DOHH2 (cell line): Measurements from ENCODE around the gene AP1AR.

ENCODE experiments used
- H3F3A ChIP-seq: fragments of 200-600 bp; sonication (generic), shearing (Covaris generic); 2 replicates; pipeline ENCODE4 v1.6.0; 2016; ENCODE audit warnings: antibody characterized with exemption, mild to moderate bottlenecking; ENCODE audit not compliant: control insufficient read depth, insufficient read depth
- H3K27ac ChIP-seq: fragments of 200-600 bp; sonication (generic); 2 replicates; pipeline ENCODE4 v1.5.1; 2014; ENCODE audit warnings: low read depth, mild to moderate bottlenecking, low read length, moderate library complexity
- H3K27me3 ChIP-seq: fragments of 200-600 bp; sonication (generic); 2 replicates; pipeline ENCODE4 v1.6.1; 2014; ENCODE audit warnings: mild to moderate bottlenecking, low read length, mixed read lengths; ENCODE audit not compliant: control insufficient read depth
- H3K36me3 ChIP-seq: fragments of 200-600 bp; sonication (generic); 2 replicates; pipeline ENCODE4 v1.6.1; 2014; ENCODE audit warnings: mild to moderate bottlenecking, low read length, moderate library complexity, mixed read lengths; ENCODE audit not compliant: control insufficient read depth
- H3K4me1 ChIP-seq: fragments of 200-600 bp; sonication (generic); 2 replicates; pipeline ENCODE4 v1.6.1; 2014; ENCODE audit warnings: mild to moderate bottlenecking, low read length, mixed read lengths; ENCODE audit not compliant: control insufficient read depth
- H3K4me2 ChIP-seq: fragments of 200-600 bp; sonication (generic); 2 replicates; pipeline ENCODE4 v1.6.0; 2014; ENCODE audit warnings: mild to moderate bottlenecking, low read length, moderate library complexity
- H3K4me3 ChIP-seq: fragments of 200-600 bp; sonication (generic); 2 replicates; pipeline ENCODE4 v1.5.1; 2014; ENCODE audit warnings: mild to moderate bottlenecking, low read length, mixed read lengths
- H3K79me2 ChIP-seq: fragments of 200-600 bp; sonication (generic); 2 replicates; pipeline ENCODE4 v1.6.1; 2014; ENCODE audit warnings: mild to moderate bottlenecking, low read length, mixed read lengths; ENCODE audit not compliant: control insufficient read depth
- H3K9me2 ChIP-seq: fragments of 200-600 bp; sonication (generic); replicated peaks from 2 replicates; pipeline ENCODE4 v1.6.1; 2014; ENCODE audit warnings: mild to moderate bottlenecking, low read length, mixed read lengths; ENCODE audit not compliant: control insufficient read depth
- H3K9me3 ChIP-seq: fragments of 200-600 bp; sonication (generic); 2 replicates; pipeline ENCODE4 v1.6.1; 2014; ENCODE audit warnings: antibody characterized with exemption, low read length, mixed read lengths; ENCODE audit not compliant: control insufficient read depth, insufficient read depth
- H4K20me1 ChIP-seq: fragments of 200-600 bp; sonication (generic); 2 replicates; pipeline ENCODE4 v1.6.0; 2014; ENCODE audit warnings: low read depth, mild to moderate bottlenecking, antibody characterized with exemption, low read length, moderate library complexity; ENCODE audit not compliant: control insufficient read depth, insufficient read depth
- EZH2phosphoT487 ChIP-seq: fragments of 200-600 bp; sonication (generic); IDR thresholded peaks from 2 replicates; pipeline ENCODE4 v1.6.1; 2017; ENCODE audit warnings: borderline replicate concordance, mild to moderate bottlenecking, antibody characterized with exemption, low read length, moderate library complexity, mixed read lengths
- TF ChIP-seq, protein P1 (sequence below): fragments of 200-600 bp; sonication (generic); IDR thresholded peaks from one replicate; pipeline ENCODE4 v1.5.1; 2014; ENCODE audit warnings: antibody characterized with exemption, mild to moderate bottlenecking, low read depth, low read length; ENCODE audit not compliant: poor library complexity, severe bottlenecking

The AP1AR gene, protein sequence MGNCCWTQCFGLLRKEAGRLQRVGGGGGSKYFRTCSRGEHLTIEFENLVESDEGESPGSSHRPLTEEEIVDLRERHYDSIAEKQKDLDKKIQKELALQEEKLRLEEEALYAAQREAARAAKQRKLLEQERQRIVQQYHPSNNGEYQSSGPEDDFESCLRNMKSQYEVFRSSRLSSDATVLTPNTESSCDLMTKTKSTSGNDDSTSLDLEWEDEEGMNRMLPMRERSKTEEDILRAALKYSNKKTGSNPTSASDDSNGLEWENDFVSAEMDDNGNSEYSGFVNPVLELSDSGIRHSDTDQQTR

DNA sequence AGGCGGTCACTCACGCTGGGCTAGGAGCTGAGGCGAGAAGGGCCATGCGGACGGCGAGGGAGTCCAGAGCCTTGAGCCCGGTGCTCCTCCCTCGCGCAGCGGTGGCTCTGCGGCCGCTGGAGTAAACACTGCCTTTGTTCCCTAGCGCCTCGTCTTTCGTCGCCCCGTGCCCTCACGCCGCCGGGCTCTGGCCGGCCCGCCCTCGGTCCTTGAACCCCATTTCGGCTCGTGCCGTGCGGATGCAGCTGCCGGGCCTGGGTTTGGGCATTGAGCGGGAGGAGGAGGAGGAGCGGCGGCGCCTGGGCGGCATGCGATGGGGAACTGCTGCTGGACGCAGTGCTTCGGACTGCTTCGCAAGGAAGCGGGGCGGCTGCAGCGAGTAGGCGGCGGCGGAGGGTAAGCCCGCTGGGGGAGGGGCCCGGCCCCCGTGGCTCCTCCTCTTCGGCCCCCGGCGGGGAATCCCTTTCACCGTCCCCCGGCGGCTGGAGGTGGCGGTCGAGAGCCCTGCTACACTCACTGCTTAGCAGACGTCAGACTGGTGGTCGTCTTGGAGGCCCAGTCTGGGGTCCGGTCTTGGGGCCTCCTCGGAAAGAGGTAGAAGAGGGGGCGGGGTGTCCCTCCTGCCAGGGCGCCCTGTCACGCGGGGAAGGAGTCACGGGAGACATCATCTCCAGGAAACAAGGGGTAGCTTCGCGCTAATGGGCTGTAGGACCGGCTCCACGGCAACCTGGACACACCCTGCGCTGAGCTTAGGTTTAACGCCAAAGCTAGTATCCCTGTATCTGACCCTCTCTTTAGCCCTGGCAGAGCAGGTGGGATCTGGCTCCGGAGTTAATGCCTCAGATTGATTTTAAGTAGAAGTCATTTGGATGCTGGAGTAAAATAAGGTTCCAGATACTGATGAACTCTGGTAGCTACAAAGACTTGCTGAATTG lies at the start of gene AP1AR:
Gene AP1AR (plus strand): TSS at position 9 of the 935 bp plus-strand sequence. CDS start 305 bp downstream, at position 314.
- Histone ChIP-seq H3K79me2 (peaks cover 60% of the 10 kb centered on the region), H4K20me1 (no peaks in the 10 kb centered on the region), H3K36me3 (no peaks in the 10 kb centered on the region; the same call in 1 of the 2 replicates), H3K4me1 (peaks cover 33% of the 10 kb centered on the region), H3K9me2 (no peaks in the 10 kb centered on the region), H3K4me2 (peak within 1 kb of the TSS; percentile 84), H3K4me3 (peak within 1 kb of the TSS; percentile 91), H3K9me3 (no peaks in the 10 kb centered on the region), H3F3A (peaks cover 6% of the 10 kb centered on the region), H3K27me3 (no peaks in the 10 kb centered on the region), H3K27ac (peak within 1 kb of the TSS; percentile 89)
- TF ChIP-seq EZH2phosphoT487, result no peak
- TF ChIP-seq, protein P1, sequence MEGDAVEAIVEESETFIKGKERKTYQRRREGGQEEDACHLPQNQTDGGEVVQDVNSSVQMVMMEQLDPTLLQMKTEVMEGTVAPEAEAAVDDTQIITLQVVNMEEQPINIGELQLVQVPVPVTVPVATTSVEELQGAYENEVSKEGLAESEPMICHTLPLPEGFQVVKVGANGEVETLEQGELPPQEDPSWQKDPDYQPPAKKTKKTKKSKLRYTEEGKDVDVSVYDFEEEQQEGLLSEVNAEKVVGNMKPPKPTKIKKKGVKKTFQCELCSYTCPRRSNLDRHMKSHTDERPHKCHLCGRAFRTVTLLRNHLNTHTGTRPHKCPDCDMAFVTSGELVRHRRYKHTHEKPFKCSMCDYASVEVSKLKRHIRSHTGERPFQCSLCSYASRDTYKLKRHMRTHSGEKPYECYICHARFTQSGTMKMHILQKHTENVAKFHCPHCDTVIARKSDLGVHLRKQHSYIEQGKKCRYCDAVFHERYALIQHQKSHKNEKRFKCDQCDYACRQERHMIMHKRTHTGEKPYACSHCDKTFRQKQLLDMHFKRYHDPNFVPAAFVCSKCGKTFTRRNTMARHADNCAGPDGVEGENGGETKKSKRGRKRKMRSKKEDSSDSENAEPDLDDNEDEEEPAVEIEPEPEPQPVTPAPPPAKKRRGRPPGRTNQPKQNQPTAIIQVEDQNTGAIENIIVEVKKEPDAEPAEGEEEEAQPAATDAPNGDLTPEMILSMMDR, result peak; percentile 63

DNA sequence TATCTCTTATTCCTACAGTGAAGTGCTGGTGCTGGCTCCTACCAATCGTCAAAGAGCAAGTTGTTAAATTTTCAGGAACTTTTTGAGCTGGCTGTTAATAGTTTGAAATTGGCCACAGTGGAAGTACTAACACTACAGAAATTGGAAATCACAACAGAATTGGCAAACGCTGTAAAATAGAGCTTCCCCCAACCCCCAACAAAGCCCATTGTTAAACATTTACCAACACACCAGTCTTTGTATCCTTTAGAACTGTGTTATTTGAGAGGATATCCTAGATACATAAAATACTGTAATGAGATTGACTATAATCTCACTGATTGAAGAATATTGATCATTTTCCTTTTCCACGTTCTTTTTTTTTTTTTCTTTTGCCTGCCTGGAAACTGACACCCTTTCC lies 49.0 kb upstream of the AP1AR start:
- Histone ChIP-seq H3K79me2 (peaks cover 42% of the 10 kb centered on the region), H4K20me1 (no peaks in the 10 kb centered on the region), H3K9me3 (no peaks in the 10 kb centered on the region), H3K4me3 (no peak overlapping the region), H3K4me1 (no peaks in the 10 kb centered on the region), H3K27me3 (no peaks in the 10 kb centered on the region), H3K9me2 (no peaks in the 10 kb centered on the region), H3K36me3 (peaks cover 62% of the 10 kb centered on the region), H3K27ac (no peak overlapping the region), H3K4me2 (no peak overlapping the region), H3F3A (peaks cover 7% of the 10 kb centered on the region; the same call in 1 of the 2 replicates)
- no peak for TF ChIP-seq EZH2phosphoT487
- TF ChIP-seq, protein P1, result no peak

DNA sequence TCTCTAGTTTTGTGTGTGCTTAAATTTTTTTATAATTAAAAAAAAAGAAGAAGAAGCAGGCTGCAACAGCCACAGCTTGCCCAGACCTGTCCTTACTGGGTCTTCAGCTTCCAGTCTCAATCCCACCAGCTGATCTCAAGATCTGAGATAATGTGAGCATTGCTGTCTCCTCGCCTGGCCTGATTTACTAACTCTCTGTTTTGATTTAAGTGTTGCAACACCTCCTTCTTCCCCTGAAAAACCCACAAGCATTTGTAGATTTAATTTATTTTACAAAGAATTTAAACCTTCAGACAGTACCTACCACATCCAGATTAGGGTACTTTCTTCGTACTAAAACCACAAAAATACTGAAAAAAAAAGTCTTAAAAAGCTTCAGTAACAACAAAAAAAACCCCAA lies 48.3 kb upstream of the AP1AR start:
- Histone ChIP-seq H3K4me3 (no peak overlapping the region), H4K20me1 (no peaks in the 10 kb centered on the region), H3K27ac (no peak overlapping the region), H3K4me2 (no peak overlapping the region), H3K79me2 (peaks cover 36% of the 10 kb centered on the region), H3F3A (peaks cover 9% of the 10 kb centered on the region; the same call in 1 of the 2 replicates), H3K9me3 (no peaks in the 10 kb centered on the region), H3K27me3 (no peaks in the 10 kb centered on the region), H3K9me2 (no peaks in the 10 kb centered on the region), H3K36me3 (peaks cover 65% of the 10 kb centered on the region), H3K4me1 (no peaks in the 10 kb centered on the region)
- TF ChIP-seq, protein P1, result no peak
- no peak for TF ChIP-seq EZH2phosphoT487
